Measurements from ENCODE around the gene C2CD5.
"Not testable (repeated sequence)": the region's sequence is repeated elsewhere in the genome, so short reads cannot be mapped to it uniquely, and the experiment has no call there.

Gene C2CD5

GRCh38 chr12:22536346-22536945 lies 7.9 kb downstream of the C2CD5 start:
- no peak for DNase-seq (ENCODE audit: low spot score)

GRCh38 chr12:22535478-22535877 lies 8.9 kb downstream of the C2CD5 start:
- no peak for DNase-seq (ENCODE audit: low spot score)

- DNase-seq (ENCODE audit: low spot score) = no peak
Observed at GRCh38 chr12:22535038-22535437, 9.3 kb downstream of the C2CD5 start.

GRCh38 chr12:22533155-22533554 lies 11.2 kb downstream of the C2CD5 start:
- no peak for DNase-seq (ENCODE audit: low spot score)

- no peak for DNase-seq (ENCODE audit: low spot score)
Observed at GRCh38 chr12:22532317-22532716, 12.0 kb downstream of the C2CD5 start.

- no peak for DNase-seq (ENCODE audit: low spot score)
Observed at GRCh38 chr12:22531205-22531604, 13.1 kb downstream of the C2CD5 start.

- DNase-seq (ENCODE audit: low spot score) = peak; percentile 28
Observed at GRCh38 chr12:22529281-22530060, 14.9 kb downstream of the C2CD5 start.

- no peak for DNase-seq (ENCODE audit: low spot score)
Observed at GRCh38 chr12:22527999-22528398, 16.3 kb downstream of the C2CD5 start.

- DNase-seq (ENCODE audit: low spot score) = no peak
Observed at GRCh38 chr12:22526836-22527235, 17.5 kb downstream of the C2CD5 start.

GRCh38 chr12:22525426-22525825 lies 18.9 kb downstream of the C2CD5 start:
- no peak for DNase-seq (ENCODE audit: low spot score)

GRCh38 chr12:22518998-22519397 lies 25.3 kb downstream of the C2CD5 start:
- DNase-seq (ENCODE audit: low spot score) = no peak

GRCh38 chr12:22518060-22518719 lies 26.2 kb downstream of the C2CD5 start:
- DNase-seq (ENCODE audit: low spot score) = no peak

- DNase-seq (ENCODE audit: low spot score) = no peak
Observed at GRCh38 chr12:22514875-22515274, 29.5 kb downstream of the C2CD5 start.

- no peak for DNase-seq (ENCODE audit: low spot score)
Observed at GRCh38 chr12:22505826-22506225, 38.5 kb downstream of the C2CD5 start.

GRCh38 chr12:22500100-22500499 lies 44.2 kb downstream of the C2CD5 start:
- no peak for DNase-seq (ENCODE audit: low spot score)

GRCh38 chr12:22499445-22499844 lies 44.9 kb downstream of the C2CD5 start:
- no peak for DNase-seq (ENCODE audit: low spot score)

- no peak for DNase-seq (ENCODE audit: low spot score)
Observed at GRCh38 chr12:22494319-22494718, 50.0 kb downstream of the C2CD5 start.

GRCh38 chr12:22491034-22491433 lies 53.3 kb downstream of the C2CD5 start:
- DNase-seq (ENCODE audit: low spot score) = no peak

GRCh38 chr12:22488478-22488877 lies 55.9 kb downstream of the C2CD5 start:
- no peak for DNase-seq (ENCODE audit: low spot score)

GRCh38 chr12:22487683-22488082 lies 56.7 kb downstream of the C2CD5 start:
- DNase-seq (ENCODE audit: low spot score) = not testable (repeated sequence)

GRCh38 chr12:22481547-22482104 lies 62.7 kb downstream of the C2CD5 start:
- DNase-seq (ENCODE audit: low spot score) = no peak

GRCh38 chr12:22480814-22481213 lies 63.5 kb downstream of the C2CD5 start:
- DNase-seq (ENCODE audit: low spot score) = not testable (repeated sequence)

- no peak for DNase-seq (ENCODE audit: low spot score)
Observed at GRCh38 chr12:22480016-22480415, 64.3 kb downstream of the C2CD5 start.
